ENCODE results near the gene WNT9A. TPM values are rescaled to one million over a fixed set of nuclear protein-coding genes. Genes with fewer than 3 reads are reported as not detected.

WNT9A gene
- total RNA-seq, 1 experiment from 2014 or later = 22.2 TPM

- intact Hi-C loops (cut with micrococcal nuclease) = loop anchor here (5.0 kb wide), 1 partner anchor 77 kb away; no protein-coding TSS in a partner anchor
- ATAC-seq (no peak), DNase-seq (no peak)
- no peak overlapping the region for H3K4me3 ChIP-seq (ENCODE audit: low read length)
- no peaks in the 10 kb centered on the region for H3K9me3 ChIP-seq (ENCODE audit: low read length)
- no peaks in the 10 kb centered on the region for H3F3A ChIP-seq (ENCODE audit: low read length, unreplicated experiment)
- no peak overlapping the region for H3K9ac ChIP-seq (ENCODE audit: low read length)
- no peaks in the 10 kb centered on the region for H3K36me3 ChIP-seq (ENCODE audit: low read depth, low read length)
- ChIA-PET CTCF (no interaction called here), POLR2A (ENCODE audit: unreplicated experiment) (interaction anchor here (0.6 kb wide), 1 partner anchor 759 kb away, joined by 6 read pairs; no protein-coding TSS in a partner anchor)
- no peaks in the 10 kb centered on the region for H4K20me1 ChIP-seq (ENCODE audit: low read length)
- TF ChIP-seq EZH2 (IDR thresholded peaks at IDR 0.05; ENCODE audit: low read length, unreplicated experiment) (no peak), EZH2phosphoT487 (IDR thresholded peaks at IDR 0.05; ENCODE audit: borderline replicate concordance, low read length) (no peak), CTCF (conservative IDR thresholded peaks at IDR 0.05; ENCODE audit: low read depth, low read length) (no peak)
- no peak overlapping the region for H3K4me2 ChIP-seq (ENCODE audit: low read length)
- H2AFZ ChIP-seq (ENCODE audit: low read length) = no peak overlapping the region
- peaks cover 12% of the 10 kb centered on the region for H3K4me1 ChIP-seq (ENCODE audit: insufficient read depth, low read length)
- no peaks in the 10 kb centered on the region for H3K27me3 ChIP-seq (ENCODE audit: low read length)
- no TSS peak for BruUV-seq (replicated peaks)
- no peaks in the 10 kb centered on the region for H3K79me2 ChIP-seq (ENCODE audit: low read length)
- no peaks in the 10 kb centered on the region for H3K9me2 ChIP-seq (replicated peaks; ENCODE audit: low read length)
- no peak overlapping the region for H3K27ac ChIP-seq (ENCODE audit: low read length)
Observed at GRCh38 chr1:227884370-227885134, 63.2 kb downstream of the WNT9A start.

GRCh38 chr1:227883641-227884301 lies 64.0 kb downstream of the WNT9A start:
- Histone ChIP-seq H3K27ac (ENCODE audit: low read length) (no peak overlapping the region), H3K27me3 (ENCODE audit: low read length) (no peaks in the 10 kb centered on the region), H3K4me3 (ENCODE audit: low read length) (no peak overlapping the region), H3F3A (ENCODE audit: low read length, unreplicated experiment) (no peaks in the 10 kb centered on the region), H3K9ac (ENCODE audit: low read length) (no peak overlapping the region), H3K79me2 (ENCODE audit: low read length) (no peaks in the 10 kb centered on the region), H3K4me2 (ENCODE audit: low read length) (no peak overlapping the region), H3K9me3 (ENCODE audit: low read length) (no peaks in the 10 kb centered on the region), H2AFZ (ENCODE audit: low read length) (no peak overlapping the region), H3K36me3 (ENCODE audit: low read depth, low read length) (no peaks in the 10 kb centered on the region), H3K4me1 (ENCODE audit: insufficient read depth, low read length) (peaks cover 12% of the 10 kb centered on the region), H4K20me1 (ENCODE audit: low read length) (no peaks in the 10 kb centered on the region), H3K9me2 (replicated peaks; ENCODE audit: low read length) (no peaks in the 10 kb centered on the region)
- intact Hi-C loops (cut with micrococcal nuclease) = no loop called here
- no peak for ATAC-seq
- BruUV-seq (replicated peaks) = no TSS peak
- CTCF ChIA-PET = no interaction called here
- POLR2A ChIA-PET (ENCODE audit: unreplicated experiment) = no interaction called here
- TF ChIP-seq EZH2phosphoT487 (IDR thresholded peaks at IDR 0.05; ENCODE audit: borderline replicate concordance, low read length) (no peak), EZH2 (IDR thresholded peaks at IDR 0.05; ENCODE audit: low read length, unreplicated experiment) (no peak)
- DNase-seq = no peak

- Histone ChIP-seq H3K27me3 (ENCODE audit: low read length) (no peaks in the 10 kb centered on the region), H3K4me1 (ENCODE audit: insufficient read depth, low read length) (peaks cover 12% of the 10 kb centered on the region), H2AFZ (ENCODE audit: low read length) (no peak overlapping the region), H3K9me2 (replicated peaks; ENCODE audit: low read length) (no peaks in the 10 kb centered on the region), H3K9me3 (ENCODE audit: low read length) (no peaks in the 10 kb centered on the region), H3K27ac (ENCODE audit: low read length) (no peak overlapping the region), H3K4me2 (ENCODE audit: low read length) (no peak overlapping the region), H3K9ac (ENCODE audit: low read length) (no peak overlapping the region), H3F3A (ENCODE audit: low read length, unreplicated experiment) (no peaks in the 10 kb centered on the region), H3K36me3 (ENCODE audit: low read depth, low read length) (no peaks in the 10 kb centered on the region), H4K20me1 (ENCODE audit: low read length) (no peaks in the 10 kb centered on the region), H3K4me3 (ENCODE audit: low read length) (no peak overlapping the region), H3K79me2 (ENCODE audit: low read length) (no peaks in the 10 kb centered on the region)
- BruUV-seq (replicated peaks) = no TSS peak
- intact Hi-C loops (cut with micrococcal nuclease) = no loop called here
- CTCF ChIA-PET = no interaction called here
- ATAC-seq (no peak), DNase-seq (no peak)
- TF ChIP-seq EZH2 (IDR thresholded peaks at IDR 0.05; ENCODE audit: low read length, unreplicated experiment) = no peak
- no peak for TF ChIP-seq CTCF (conservative IDR thresholded peaks at IDR 0.05; ENCODE audit: low read depth, low read length)
- TF ChIP-seq EZH2phosphoT487 (IDR thresholded peaks at IDR 0.05; ENCODE audit: borderline replicate concordance, low read length) = no peak
- POLR2A ChIA-PET (ENCODE audit: unreplicated experiment) = no interaction called here
Observed at GRCh38 chr1:227883073-227883520, 64.6 kb downstream of the WNT9A start.

Measured in PC-3 (cell line).